Measurements from ENCODE around the gene LEFTY1. TPM values are rescaled to one million over a fixed set of nuclear protein-coding genes. Genes with fewer than 3 reads are reported as not detected.
"Not testable (repeated sequence)": the region's sequence is repeated elsewhere in the genome, so short reads cannot be mapped to it uniquely, and the experiment has no call there.

LEFTY1 gene
- total RNA-seq, 4 donors from 2014 or later: 1.0 TPM; not detected in 3

- intact Hi-C loops (cut with DNase I): no loop called here
- 87 to 91% methylated on average over 2 of the region's 2 CpGs for WGBS, 2 donors
Observed at GRCh38 chr1:225933072-225933471, 44.1 kb upstream of the LEFTY1 start.

DNA sequence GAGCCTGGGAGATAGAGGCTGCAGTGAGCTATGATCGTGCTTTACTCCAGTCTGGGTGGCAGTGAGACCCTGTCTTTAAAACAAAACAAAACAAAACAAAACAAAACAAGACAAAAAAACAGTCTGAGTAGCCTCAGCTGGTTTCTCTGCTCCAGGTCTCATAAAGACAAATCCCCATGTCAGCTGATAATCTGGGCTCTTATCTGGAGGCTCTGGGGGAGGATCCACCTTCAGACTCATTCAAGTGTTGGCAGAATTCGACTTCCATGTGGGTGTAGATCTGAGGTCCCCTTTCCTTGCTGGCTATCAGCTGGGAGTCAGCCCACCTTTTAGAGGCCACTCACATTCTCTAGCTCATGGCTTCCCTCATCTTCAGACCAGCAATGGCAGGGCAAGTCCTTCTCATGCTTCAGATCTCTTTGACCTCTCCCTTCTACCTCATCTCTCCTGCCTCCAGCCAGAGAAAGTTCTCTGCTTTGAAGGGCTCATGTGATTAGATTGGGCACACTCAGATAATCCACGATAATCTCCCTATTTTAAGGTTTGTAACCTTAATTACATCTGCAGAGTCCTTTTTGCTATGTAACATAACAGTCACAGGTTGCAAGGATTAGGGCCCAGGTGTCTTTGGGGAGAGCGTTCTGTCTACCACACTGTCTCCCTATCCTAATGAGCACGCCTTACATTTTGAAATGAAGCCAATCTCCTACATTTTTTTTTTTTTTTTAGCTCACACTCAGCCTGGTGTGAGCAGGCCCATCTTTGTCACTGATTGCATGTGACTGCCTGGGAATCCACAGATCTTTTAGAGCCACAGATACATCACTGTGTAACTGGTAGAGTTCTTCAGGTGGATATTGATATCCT is 42.6 kb upstream of the LEFTY1 start:
- intact Hi-C loops (cut with DNase I): no loop called here
- WGBS, 2 donors: 84 to 89% methylated on average over 5 of the region's 5 CpGs
- H3K27me3 ChIP-seq: no peaks in the 10 kb centered on the region
- H3K36me3 ChIP-seq: no peaks in the 10 kb centered on the region
- no peaks in the 10 kb centered on the region for H3K9me3 ChIP-seq
- TF ChIP-seq POLR2A (IDR thresholded peaks at IDR 0.05): no peak
- no peak overlapping the region for H3K27ac ChIP-seq
- H3K4me3 ChIP-seq (replicated peaks in 1 of 3): no peak overlapping the region
- DNase-seq: no peak
- H3K4me1 ChIP-seq: no peaks in the 10 kb centered on the region

More at GRCh38 chr1:225933072-225933471, 44.1 kb upstream of the LEFTY1 start:
- Histone ChIP-seq H3K36me3 (no peaks in the 10 kb centered on the region), H3K27me3 (no peaks in the 10 kb centered on the region), H3K9me3 (no peaks in the 10 kb centered on the region), H3K27ac (no peak overlapping the region), H3K4me3 (replicated peaks in 1 of 3) (no peak overlapping the region), H3K4me1 (no peaks in the 10 kb centered on the region)
- DNase-seq: no peak
- TF ChIP-seq POLR2A (IDR thresholded peaks at IDR 0.05) (no peak), CTCF (IDR thresholded peaks at IDR 0.05) (no peak)

DNA sequence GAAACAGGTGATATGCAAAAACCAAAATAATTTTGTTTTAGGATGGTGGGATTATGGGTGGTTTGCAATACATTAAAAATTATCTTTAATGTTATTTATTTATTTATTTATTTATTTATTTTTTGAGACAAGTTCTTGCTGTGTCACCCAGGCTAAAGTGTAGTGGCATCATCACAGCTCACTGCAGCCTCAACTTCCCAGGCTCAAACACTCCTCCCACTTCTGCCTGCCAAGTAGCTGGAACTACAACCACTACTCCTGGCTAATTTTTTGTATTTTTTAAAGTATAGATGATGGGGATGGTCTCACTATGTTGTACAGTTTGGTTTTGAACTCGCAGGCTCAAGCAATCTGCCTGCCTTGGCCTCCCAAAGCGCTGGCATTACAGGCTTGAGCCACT is 41.6 kb upstream of the LEFTY1 start:
- Histone ChIP-seq H3K4me1 (no peaks in the 10 kb centered on the region), H3K9me3 (no peaks in the 10 kb centered on the region), H3K27me3 (no peaks in the 10 kb centered on the region), H3K36me3 (no peaks in the 10 kb centered on the region), H3K27ac (no peak overlapping the region), H3K4me3 (replicated peaks in 1 of 3) (no peak overlapping the region)
- no peak for DNase-seq
- WGBS, 2 donors: 95 to 97% methylated on average over 2 of the region's 2 CpGs
- TF ChIP-seq CTCF (IDR thresholded peaks at IDR 0.05): no peak
- intact Hi-C loops (cut with DNase I): no loop called here

GRCh38 chr1:225929462-225929861 is 40.5 kb upstream of the LEFTY1 start:
- H3K4me1 ChIP-seq, H3K27me3 ChIP-seq: not testable (repeated sequence)
- 95 to 97% methylated on average over 3 of the region's 3 CpGs for WGBS, 2 donors

DNA sequence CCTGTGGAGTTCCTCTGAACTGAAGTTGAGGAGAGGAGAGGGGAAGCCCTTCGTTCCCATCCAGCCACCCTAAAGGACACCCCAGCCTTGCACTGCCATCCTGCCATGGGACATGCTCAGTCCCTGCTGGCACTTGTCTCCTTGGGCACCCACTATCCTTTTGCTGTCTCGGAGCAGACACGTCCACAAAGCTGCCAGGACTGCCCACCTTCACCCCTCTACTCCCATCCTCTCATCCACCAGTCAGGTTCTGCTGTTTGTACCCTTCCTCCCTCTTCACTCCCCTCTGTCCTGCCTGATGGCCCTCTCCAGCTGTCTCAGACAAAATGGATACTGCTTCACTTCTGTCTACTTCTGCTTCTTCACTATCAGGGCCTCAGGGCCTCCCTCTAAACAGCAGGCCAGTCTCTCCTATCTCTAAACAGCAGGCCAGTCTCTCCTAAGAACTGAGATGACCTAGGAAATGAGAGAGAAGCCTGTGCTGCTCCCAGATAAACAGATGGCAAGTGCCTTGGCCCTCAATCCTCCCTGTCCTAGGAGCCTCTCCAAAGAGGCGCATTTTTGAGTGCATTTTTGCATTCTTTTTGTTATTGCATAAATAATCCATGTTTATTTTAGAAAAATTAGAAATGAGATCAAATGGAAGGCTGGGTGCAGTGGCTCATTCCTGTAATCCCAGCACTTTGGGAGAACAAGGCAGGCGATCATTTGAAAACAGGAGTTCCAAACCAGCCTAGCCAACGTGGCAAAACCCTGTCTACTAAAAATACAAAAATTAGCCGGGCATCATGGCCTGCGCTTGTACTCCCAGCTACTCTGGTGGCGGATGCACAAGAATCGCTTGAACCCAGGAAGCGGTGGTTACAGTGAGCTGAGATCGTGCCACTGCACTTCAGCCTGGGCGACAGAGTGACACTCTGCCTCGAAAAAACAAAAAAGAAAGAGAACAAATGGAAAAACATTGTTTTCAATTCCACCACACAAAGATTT is 39.5 kb upstream of the LEFTY1 start:
- WGBS, 2 donors: 88 to 89% methylated on average over 14 of the region's 14 CpGs
- Histone ChIP-seq H3K9me3 (no peaks in the 10 kb centered on the region), H3K4me3 (replicated peaks in 1 of 3) (no peak overlapping the region), H3K36me3 (no peaks in the 10 kb centered on the region), H3K27ac (no peak overlapping the region), H3K4me1 (peaks cover 0 to under 1% of the 10 kb centered on the region in 2 donors), H3K27me3 (no peaks in the 10 kb centered on the region)
- TF ChIP-seq CTCF (IDR thresholded peaks at IDR 0.05) (no peak), POLR2A (IDR thresholded peaks at IDR 0.05) (no peak)
- intact Hi-C loops (cut with DNase I): no loop called here
- DNase-seq: no peak

More at GRCh38 chr1:225929462-225929861, 40.5 kb upstream of the LEFTY1 start:
- H3K27ac ChIP-seq; H3K9me3 ChIP-seq; DNase-seq; intact Hi-C loops (cut with DNase I); H3K4me3 ChIP-seq (replicated peaks in 1 of 3); H3K36me3 ChIP-seq: not testable (repeated sequence)

Measured in thyroid gland (tissue), 4 donors.